ENCODE data around the gene SULT1A2.
A peak's percentile ranks its signal among the peaks of the same experiment; 100 is the strongest.
"Not testable (repeated sequence)": the region's sequence is repeated elsewhere in the genome, so short reads cannot be mapped to it uniquely, and the experiment has no call there.

The SULT1A2 gene

DNA sequence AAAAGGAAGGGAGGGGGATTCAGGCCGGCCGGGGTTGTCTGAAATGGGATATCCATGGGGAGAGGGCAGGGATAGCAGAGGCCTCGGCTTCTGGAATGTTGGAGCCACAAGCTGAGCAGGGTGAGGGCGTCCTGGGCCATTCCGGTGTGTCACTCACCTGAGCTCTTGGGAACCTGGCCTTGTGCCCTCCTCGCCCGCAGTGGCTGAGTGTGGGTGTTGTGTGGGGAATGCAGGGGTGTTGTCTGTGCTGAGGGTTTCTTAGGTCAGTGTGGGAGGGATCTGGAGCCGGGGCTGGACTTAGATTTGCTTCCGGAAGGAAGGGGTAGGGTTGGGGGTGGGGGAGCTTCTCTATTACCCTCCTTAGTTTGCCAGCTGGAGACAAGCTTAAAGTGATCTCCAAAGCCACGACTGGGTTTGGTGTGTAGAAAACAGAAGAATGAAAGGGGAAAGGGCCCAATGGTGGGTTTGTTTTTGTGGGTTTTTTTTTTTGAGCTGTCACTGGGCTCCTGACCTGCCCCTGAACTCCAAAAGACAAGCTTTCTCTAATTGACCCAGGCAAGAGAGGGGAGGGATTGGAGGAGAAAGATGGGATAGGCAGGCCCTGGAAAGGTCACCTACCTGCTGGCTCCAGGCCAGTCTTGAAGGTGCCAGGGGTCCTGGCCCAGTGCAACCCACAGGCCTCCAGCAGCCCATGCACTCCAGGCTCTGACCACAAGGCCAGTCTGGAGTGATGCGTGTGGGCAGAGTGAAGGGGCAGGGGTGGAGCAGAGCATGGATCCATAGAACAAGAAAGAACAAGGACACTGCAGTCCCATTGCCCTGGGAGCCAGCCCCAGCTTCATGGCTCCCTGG is at the start of gene SULT1A2:
SULT1A2 (minus strand) TSS at position 211 of the 852 bp plus-strand sequence. CDS start 1,120 bp downstream, outside the sequence.
- DNase-seq (ENCODE audit: low read depth): no peak

DNA sequence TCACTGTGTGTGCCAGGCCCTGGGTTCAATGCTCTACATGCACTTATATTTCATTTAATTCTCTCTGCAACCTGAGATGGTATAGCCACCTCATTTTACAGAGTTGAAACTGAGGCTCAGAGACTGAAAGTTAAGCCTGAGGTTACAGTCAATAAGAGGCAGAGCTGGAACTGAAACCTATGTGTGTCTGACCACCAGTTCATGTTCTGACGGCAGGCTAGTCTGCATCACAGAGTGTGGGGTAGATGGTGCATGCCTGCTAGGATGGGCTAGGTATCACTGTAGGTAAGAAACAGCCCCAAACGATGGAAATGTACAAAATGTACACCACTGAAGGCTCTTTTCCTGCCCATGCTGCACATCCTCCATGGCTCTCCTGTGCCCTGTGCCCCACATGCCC is 43.1 kb upstream of the SULT1A2 start:
- not testable (repeated sequence) for DNase-seq (ENCODE audit: low read depth)

GRCh38 chr16:28638359-28638758 is 41.5 kb upstream of the SULT1A2 start:
- DNase-seq (ENCODE audit: low read depth): not testable (repeated sequence)

GRCh38 chr16:28637765-28638164 is 40.9 kb upstream of the SULT1A2 start, which contains the start of gene NPIPB8:
Gene NPIPB8, plus strand, starts transcription at chr16:28638065. Its CDS starts 296 bp downstream, at chr16:28638361.
- not testable (repeated sequence) for DNase-seq (ENCODE audit: low read depth)

- not testable (repeated sequence) for DNase-seq (ENCODE audit: low read depth)
Measured at GRCh38 chr16:28636093-28636823, 39.4 kb upstream of the SULT1A2 start.

- DNase-seq (ENCODE audit: low read depth): not testable (repeated sequence)
Measured at GRCh38 chr16:28630905-28631304, 34.1 kb upstream of the SULT1A2 start.

GRCh38 chr16:28623172-28623711 is 26.4 kb upstream of the SULT1A2 start:
- no peak for DNase-seq (ENCODE audit: low read depth)

DNA sequence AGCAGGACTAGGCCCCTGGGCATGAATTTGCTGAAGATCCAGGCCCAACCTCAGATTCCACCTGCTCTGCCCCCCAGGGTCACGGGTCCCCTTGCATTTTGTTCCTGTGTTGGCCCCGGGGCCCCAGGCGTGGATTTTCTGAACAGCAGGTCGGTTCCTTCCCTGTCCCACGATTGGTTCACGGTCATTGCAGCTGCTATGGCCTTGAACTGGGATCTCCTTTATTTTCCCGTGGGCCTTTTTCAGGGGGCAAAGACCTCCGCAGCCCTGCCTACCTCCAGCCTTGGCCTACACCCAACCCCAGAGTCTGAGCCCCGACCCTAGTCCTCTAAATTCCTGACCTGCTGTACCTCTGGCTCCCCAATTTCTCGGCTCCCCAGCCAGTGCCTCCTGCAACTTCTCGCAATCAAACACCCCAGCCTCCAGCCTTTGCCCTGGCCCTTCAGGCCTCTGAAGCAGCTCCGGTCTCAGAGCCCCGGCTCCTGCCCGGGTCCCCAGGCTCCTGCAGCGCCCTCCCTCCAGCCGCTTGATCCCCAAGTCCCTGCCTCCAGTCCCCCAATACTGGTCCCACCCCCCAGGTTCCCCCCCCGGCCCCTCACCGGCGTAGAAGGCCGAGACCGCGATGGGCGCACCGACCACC is 25.8 kb upstream of the SULT1A2 start:
- not testable (repeated sequence) for DNase-seq (ENCODE audit: low read depth)

- DNase-seq (ENCODE audit: low read depth): no peak
Measured at GRCh38 chr16:28621481-28622155, 24.8 kb upstream of the SULT1A2 start.

DNA sequence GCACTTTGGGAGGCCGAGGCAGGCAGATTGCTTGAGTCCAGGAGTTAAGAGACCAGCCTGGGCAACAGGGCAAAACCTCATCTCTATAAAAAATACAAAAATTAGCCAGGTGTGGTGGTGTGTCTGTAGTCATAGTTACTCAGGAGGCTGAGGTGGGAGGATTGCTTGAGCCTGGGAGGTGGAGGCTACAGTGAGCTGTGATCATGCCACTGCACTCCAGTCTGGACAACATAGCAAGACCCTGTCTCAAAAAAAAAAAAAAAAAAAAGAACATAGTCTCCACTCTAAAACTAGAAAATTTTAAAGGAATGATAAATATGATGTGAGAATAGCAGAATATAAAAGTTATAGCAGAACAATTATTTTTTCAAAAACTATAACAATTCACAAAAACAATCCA is 23.5 kb upstream of the SULT1A2 start:
- DNase-seq (ENCODE audit: low read depth): not testable (repeated sequence)

- no peak for DNase-seq (ENCODE audit: low read depth)
Measured at GRCh38 chr16:28617874-28618273, 21.0 kb upstream of the SULT1A2 start.

GRCh38 chr16:28616636-28617035 is 19.8 kb upstream of the SULT1A2 start:
- no peak for DNase-seq (ENCODE audit: low read depth)

DNA sequence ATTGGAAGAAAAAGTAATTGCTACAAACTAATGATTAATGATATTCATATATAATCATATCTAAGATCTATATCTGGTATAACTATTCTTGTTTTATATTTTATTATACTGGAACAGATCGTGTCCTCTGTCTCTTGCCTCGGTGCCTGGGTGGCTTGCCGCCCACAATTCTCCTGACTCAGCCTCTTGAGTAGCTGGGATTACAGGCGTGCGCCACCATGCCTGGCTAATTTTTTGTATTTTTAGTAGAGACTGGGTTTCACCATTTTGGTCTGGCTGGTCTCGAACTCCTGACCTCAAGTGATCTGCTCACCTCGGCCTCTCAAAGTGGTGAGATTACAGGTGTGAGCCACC is 19.4 kb upstream of the SULT1A2 start:
- not testable (repeated sequence) for DNase-seq (ENCODE audit: low read depth)

DNA sequence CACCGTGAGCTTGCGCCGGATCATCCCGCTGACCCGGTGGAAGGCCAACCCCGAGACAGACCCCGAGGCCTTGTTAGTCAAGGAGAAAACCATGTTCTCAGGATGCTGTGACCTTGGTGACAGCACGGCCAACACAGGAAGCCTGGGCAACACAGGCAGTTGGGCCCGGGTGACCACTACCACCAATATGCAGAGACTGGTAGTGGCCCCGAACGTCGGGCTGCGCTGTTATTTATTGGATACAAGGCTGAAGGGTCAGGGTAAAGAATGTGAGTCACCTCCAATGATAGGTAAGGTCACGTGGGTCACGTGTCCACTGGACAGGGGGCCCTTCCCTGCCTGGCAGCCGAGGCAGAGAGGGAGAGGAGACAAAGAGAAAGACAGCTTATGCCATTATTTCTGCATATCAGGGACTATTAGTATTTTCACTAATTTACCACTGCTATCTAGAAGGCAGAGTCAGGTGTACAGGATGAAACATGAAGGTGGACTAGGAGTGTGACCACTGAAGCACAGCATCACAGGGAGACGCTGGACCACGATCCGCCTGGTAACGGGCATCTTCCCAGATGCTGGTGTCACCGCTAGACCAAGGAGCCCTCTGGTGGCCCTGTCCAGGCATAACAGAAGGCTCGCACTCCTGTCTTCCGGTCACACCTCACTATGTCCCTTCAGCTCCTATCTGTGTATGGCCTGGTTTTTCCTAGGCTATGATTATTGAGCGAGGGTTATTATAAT is 18.8 kb upstream of the SULT1A2 start:
- peak; percentile 9 for DNase-seq (ENCODE audit: low read depth)

DNA sequence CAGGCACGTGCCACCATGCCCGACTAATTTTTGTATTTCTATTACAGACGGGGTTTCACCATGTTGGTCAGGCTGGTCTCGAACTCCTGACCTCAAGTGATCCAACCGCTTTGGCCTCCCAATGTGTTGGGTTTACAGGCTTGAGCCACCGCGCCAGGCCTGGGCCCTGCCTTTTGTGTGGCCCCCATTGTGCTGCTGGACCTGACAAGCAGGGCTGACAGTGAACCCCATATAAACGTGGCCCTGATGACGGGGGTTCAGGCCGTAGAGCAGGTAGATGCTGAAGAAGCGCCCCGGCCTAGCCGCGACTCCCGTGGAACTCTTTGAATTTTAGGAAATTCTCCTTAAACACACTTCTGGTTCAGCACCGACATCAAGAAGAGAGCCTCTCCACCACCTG is 17.7 kb upstream of the SULT1A2 start:
- DNase-seq (ENCODE audit: low read depth): not testable (repeated sequence)

DNA sequence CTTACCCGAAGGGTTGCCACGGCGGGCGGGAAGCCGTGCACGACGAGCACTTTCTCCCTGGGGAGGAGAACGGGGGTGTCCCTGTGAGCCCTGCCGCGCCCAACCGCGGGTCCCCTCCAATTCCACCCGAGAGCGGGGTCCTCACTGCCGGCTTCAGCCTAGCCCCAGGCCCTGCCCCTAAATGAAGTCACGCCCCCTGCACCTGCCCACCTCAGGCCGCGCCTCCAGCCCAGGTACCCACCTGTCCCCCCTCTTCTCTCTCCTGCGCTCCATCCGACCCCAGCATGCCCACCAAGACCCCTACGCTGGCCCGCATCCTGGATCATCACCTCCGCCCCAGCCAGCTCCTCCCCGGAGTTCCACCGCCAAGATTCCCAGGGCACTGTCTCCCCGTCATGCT is 17.1 kb upstream of the SULT1A2 start:
- DNase-seq (ENCODE audit: low read depth): not testable (repeated sequence)

DNA sequence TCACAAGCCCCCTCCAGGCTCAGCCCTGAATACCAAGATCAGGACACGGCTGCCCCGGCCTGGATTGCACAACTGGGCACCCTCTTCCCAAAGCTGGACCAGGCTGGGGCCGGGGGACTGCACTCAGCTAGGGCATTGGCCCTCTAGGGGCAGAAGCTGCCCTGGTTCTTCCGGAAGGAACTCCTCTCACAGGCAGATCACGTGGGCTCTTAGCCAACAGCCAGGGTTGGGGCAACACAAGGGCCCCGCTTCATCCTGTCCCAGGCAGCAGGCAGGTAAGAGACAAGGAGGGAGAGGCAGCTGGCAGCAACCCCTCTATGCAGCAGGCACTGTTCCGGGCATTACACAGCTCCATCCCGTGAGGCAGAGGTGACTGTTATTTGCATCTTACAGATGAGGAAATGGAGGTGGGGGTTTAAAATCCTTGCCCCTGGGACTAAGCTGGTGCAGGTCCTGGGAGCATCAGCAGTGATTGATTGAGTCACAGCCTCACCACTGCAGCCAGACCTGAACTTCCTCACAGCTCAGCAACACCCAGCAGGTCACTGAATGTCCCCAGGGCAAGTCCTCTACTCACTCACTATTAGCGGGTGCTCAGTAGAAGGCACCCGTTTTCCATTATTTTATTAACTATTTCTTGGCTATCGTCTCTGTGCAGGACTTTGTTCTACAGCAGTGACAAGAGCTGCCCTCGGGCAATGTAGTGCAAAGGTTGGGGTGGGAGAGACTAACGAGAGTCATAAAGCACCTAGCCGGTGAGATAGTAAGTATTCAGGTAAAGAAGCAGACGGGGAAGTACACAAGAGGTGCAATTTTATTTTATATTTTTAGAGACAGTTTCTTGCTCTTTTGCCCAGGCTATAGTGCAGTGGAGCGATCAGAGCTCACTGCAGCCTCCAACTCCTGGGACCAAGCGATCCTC is 15.8 kb upstream of the SULT1A2 start:
- DNase-seq (ENCODE audit: low read depth): not testable (repeated sequence)

DNA sequence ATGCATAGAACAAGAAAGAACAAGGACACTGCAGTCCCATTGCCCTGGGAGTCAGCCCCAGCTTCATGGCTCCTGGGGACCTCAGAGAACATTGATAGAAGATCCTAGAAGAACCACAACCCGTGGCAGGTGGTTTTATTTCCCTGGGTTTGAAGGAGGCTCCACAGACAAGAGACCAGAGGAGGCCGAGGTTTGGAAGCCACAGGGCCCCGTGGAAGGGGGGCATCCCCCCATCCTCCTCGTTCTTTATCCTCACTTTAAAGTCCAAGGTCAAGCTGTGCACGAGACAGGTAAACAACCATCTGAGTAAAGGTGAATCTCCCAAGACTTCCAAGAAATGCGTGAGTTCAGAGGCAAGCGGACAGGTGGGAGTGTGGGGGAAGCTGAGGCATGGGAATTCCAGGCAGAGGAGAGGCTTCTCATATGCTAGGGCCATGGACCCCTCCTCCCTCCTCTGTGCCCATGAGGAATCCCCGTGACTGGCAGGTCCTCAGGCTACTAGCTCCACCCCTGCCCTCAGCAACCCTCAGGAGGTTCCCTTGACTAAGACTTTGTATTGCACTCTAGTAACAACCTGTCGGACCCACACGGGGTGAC is 13.8 kb upstream of the SULT1A2 start:
- DNase-seq (ENCODE audit: low read depth): no peak
